HFFc6 (cell line): Measurements from ENCODE around the gene TSPAN18. TPM values are rescaled to one million over a fixed set of nuclear protein-coding genes. Genes with fewer than 3 reads are reported as not detected.

Source experiments
- DNase-seq: peaks from one replicate; pipeline ENCODE4 v3.0.0-alpha.2; 2018
- H3K27ac Mint-ChIP-seq: 2 replicates; pipeline ENCODE4 v1.8.0; 2020; ENCODE audit warnings: mild to moderate bottlenecking, mixed read lengths
- H3K27me3 Mint-ChIP-seq: 2 replicates; pipeline ENCODE4 v1.8.0; 2021; ENCODE audit warnings: mild to moderate bottlenecking, moderate library complexity, mixed read lengths; ENCODE audit not compliant: insufficient read depth
- H3K36me3 Mint-ChIP-seq: 2 replicates; pipeline ENCODE4 v1.8.0; 2021; ENCODE audit warnings: low read depth, mixed read lengths
- H3K4me1 Mint-ChIP-seq: 2 replicates; pipeline ENCODE4 v1.8.0; 2020; ENCODE audit warnings: low read depth, mixed read lengths
- H3K4me3 Mint-ChIP-seq: 2 replicates; pipeline ENCODE4 v1.8.0; 2020; ENCODE audit warnings: mild to moderate bottlenecking, moderate library complexity, mixed read lengths
- H3K9me3 Mint-ChIP-seq: 2 replicates; pipeline ENCODE4 v1.8.0; 2020; ENCODE audit warnings: mild to moderate bottlenecking, mixed read lengths
- total RNA-seq, 6 experiments: library from RNA; stranded (reverse); fragmentation: NEBNext Ultra II Directional; extraction: Animal tissue kit (Norgen Biotek cat#: 25700); gene quantifications; 2 replicates in 1 of 6; 3 replicates in 5 of 6; pipeline ENCODE4 v1.2.3, GENCODE V29; 2021
- TF ChIP-seq, protein P1 (sequence below): fragments of 200-600 bp; sonication (generic); IDR thresholded peaks from 2 replicates; pipeline ENCODE4 v1.5.0; 2021; ENCODE audit warnings: antibody characterized with exemption, mild to moderate bottlenecking

The TSPAN18 gene
- total RNA-seq, 6 experiments from 2014 or later, result 0.09 TPM; not detected in 5

- Mint-ChIP-seq H3K36me3 (no peaks in the 10 kb centered on the region), H3K27me3 (peaks cover 31% of the 10 kb centered on the region), H3K9me3 (no peaks in the 10 kb centered on the region), H3K4me1 (no peaks in the 10 kb centered on the region; the same call in 1 of the 2 replicates), H3K4me3 (no peak overlapping the region), H3K27ac (no peak overlapping the region)
- no peak for DNase-seq
- TF ChIP-seq, protein P1, sequence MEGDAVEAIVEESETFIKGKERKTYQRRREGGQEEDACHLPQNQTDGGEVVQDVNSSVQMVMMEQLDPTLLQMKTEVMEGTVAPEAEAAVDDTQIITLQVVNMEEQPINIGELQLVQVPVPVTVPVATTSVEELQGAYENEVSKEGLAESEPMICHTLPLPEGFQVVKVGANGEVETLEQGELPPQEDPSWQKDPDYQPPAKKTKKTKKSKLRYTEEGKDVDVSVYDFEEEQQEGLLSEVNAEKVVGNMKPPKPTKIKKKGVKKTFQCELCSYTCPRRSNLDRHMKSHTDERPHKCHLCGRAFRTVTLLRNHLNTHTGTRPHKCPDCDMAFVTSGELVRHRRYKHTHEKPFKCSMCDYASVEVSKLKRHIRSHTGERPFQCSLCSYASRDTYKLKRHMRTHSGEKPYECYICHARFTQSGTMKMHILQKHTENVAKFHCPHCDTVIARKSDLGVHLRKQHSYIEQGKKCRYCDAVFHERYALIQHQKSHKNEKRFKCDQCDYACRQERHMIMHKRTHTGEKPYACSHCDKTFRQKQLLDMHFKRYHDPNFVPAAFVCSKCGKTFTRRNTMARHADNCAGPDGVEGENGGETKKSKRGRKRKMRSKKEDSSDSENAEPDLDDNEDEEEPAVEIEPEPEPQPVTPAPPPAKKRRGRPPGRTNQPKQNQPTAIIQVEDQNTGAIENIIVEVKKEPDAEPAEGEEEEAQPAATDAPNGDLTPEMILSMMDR, result no peak
These were observed 254.0 kb downstream of the TSPAN18 start for GRCh38 chr11:44980533-44981427.

Other genes with a start within 250 kb of the TSPAN18 start
- 10 to 100 TPM; 17.3 to 31.7 (median 20.7) TPM for gene CD82, start 161.3 kb upstream of the TSPAN18 start, total RNA-seq
- gene TP53I11, start 223.9 kb downstream of the TSPAN18 start, total RNA-seq, result 1 to 10 TPM; 1.1 to 2.9 (median 1.8) TPM